Neural progenitor cell (in vitro differentiated cells): ENCODE measurements around the gene FZD4. TPM values are rescaled to one million over a fixed set of nuclear protein-coding genes. Genes with fewer than 3 reads are reported as not detected.
A peak's percentile ranks its signal among the peaks of the same experiment; 100 is the strongest.

Experiments
- DNase-seq: peaks from one replicate; pipeline ENCODE4 v3.0.0-alpha.2; 2016; ENCODE audit warnings: low spot score
- H2AFZ ChIP-seq: fragments of 200-600 bp; sonication (generic); replicated peaks from 2 replicates; pipeline ENCODE4 v1.6.1; 2016; ENCODE audit warnings: antibody characterized with exemption
- H3F3A ChIP-seq: fragments of 200-600 bp; sonication (generic); 2 replicates; pipeline ENCODE4 v1.6.1; 2016; ENCODE audit warnings: antibody characterized with exemption, low read depth
- H3K27ac ChIP-seq: fragments of 200-600 bp; sonication (generic); 2 replicates; pipeline ENCODE4 v1.5.1; 2016; ENCODE audit warnings: mild to moderate bottlenecking
- H3K27me3 ChIP-seq: fragments of 200-600 bp; sonication (generic); 2 replicates; pipeline ENCODE4 v1.6.1; 2016; ENCODE audit warnings: mild to moderate bottlenecking, moderate library complexity
- H3K36me3 ChIP-seq: fragments of 200-600 bp; sonication (generic); 2 replicates; pipeline ENCODE4 v1.5.1; 2016
- H3K4me1 ChIP-seq: fragments of 200-600 bp; sonication (generic); 2 replicates; pipeline ENCODE4 v1.6.1; 2016; ENCODE audit warnings: mixed run types
- H3K4me2 ChIP-seq: fragments of 200-600 bp; sonication (generic); 2 replicates; pipeline ENCODE4 v1.6.1; 2016
- H3K4me3 ChIP-seq: fragments of 200-600 bp; sonication (generic); 2 replicates; pipeline ENCODE4 v1.5.1; 2016
- H3K79me2 ChIP-seq: fragments of 200-600 bp; sonication (generic); 2 replicates; pipeline ENCODE4 v1.6.1; 2016; ENCODE audit warnings: low read depth
- H3K9ac ChIP-seq: fragments of 200-600 bp; sonication (generic); 2 replicates; pipeline ENCODE4 v1.6.1; 2016
- H3K9me3 ChIP-seq: fragments of 200-600 bp; sonication (generic); 2 replicates; pipeline ENCODE4 v1.5.1; 2016; ENCODE audit warnings: low read depth
- H4K20me1 ChIP-seq: fragments of 200-600 bp; sonication (generic); 2 replicates; pipeline ENCODE4 v1.6.1; 2016; ENCODE audit warnings: low read depth
- H3K27ac Mint-ChIP-seq: 3 replicates; pipeline ENCODE4 v1.8.0; 2021; ENCODE audit warnings: mixed read lengths
- H3K27me3 Mint-ChIP-seq: 2 replicates; pipeline ENCODE4 v1.8.0; 2022; ENCODE audit warnings: low read depth, mild to moderate bottlenecking, inconsistent platforms, moderate library complexity, mixed read lengths; ENCODE audit not compliant: insufficient read depth
- H3K36me3 Mint-ChIP-seq: 3 replicates; pipeline ENCODE4 v1.8.0; 2021; ENCODE audit warnings: mixed read lengths
- H3K4me1 Mint-ChIP-seq: 3 replicates; pipeline ENCODE4 v1.8.0; 2021; ENCODE audit warnings: mixed read lengths
- H3K4me3 Mint-ChIP-seq: 3 replicates; pipeline ENCODE4 v1.8.0; 2021; ENCODE audit warnings: mild to moderate bottlenecking, moderate library complexity, mixed read lengths
- H3K9me3 Mint-ChIP-seq: 3 replicates; pipeline ENCODE4 v1.8.0; 2020; ENCODE audit warnings: mixed read lengths
- EZH2 ChIP-seq: fragments of 200-600 bp; sonication (generic); IDR thresholded peaks from 2 replicates; pipeline ENCODE4 v1.6.1; 2017; ENCODE audit warnings: antibody characterized with exemption, mild to moderate bottlenecking, moderate library complexity
- EZH2phosphoT487 ChIP-seq: fragments of 200-600 bp; sonication (generic); IDR thresholded peaks from 2 replicates; pipeline ENCODE4 v1.6.1; 2017; ENCODE audit warnings: antibody characterized with exemption
- total RNA-seq: library from RNA; depleted of rRNA; stranded (reverse); fragments of >200 nt; gene quantifications from 2 replicates; pipeline ENCODE4 v1.2.3, GENCODE V29; 2015; ENCODE audit warnings: low replicate concordance
- TF ChIP-seq, protein P1 (sequence below): fragments of 200-600 bp; sonication (generic); IDR thresholded peaks from 2 replicates; pipeline ENCODE4 v1.5.1; 2017; ENCODE audit warnings: antibody characterized with exemption, mild to moderate bottlenecking

The FZD4 gene
- total RNA-seq, 1 donor from 2014 or later = 5.8 TPM

DNA sequence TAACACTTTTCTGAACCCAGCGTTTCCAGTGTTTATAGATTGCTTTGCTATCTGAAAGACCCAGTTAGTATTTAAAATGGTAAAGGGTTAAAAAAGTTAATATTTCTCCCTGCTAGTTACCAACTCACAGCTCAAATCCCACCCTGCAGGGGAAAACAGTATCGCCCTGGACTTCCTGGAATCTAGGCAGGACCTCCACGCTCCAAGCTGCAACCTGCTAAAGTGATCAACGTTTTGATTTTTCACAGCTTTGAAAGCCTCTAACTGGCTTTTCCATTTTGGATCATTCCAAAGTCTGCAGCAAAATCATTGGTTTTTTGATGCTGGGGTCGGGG lies 4.6 kb downstream of the FZD4 start:
- TF ChIP-seq EZH2phosphoT487 (no peak), EZH2 (no peak)
- TF ChIP-seq, protein P1, sequence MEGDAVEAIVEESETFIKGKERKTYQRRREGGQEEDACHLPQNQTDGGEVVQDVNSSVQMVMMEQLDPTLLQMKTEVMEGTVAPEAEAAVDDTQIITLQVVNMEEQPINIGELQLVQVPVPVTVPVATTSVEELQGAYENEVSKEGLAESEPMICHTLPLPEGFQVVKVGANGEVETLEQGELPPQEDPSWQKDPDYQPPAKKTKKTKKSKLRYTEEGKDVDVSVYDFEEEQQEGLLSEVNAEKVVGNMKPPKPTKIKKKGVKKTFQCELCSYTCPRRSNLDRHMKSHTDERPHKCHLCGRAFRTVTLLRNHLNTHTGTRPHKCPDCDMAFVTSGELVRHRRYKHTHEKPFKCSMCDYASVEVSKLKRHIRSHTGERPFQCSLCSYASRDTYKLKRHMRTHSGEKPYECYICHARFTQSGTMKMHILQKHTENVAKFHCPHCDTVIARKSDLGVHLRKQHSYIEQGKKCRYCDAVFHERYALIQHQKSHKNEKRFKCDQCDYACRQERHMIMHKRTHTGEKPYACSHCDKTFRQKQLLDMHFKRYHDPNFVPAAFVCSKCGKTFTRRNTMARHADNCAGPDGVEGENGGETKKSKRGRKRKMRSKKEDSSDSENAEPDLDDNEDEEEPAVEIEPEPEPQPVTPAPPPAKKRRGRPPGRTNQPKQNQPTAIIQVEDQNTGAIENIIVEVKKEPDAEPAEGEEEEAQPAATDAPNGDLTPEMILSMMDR = no peak
- Histone ChIP-seq H3K9ac (no peak overlapping the region), H3K27ac (no peak overlapping the region), H3K27me3 (peaks cover 16% of the 10 kb centered on the region), H3K9me3 (no peaks in the 10 kb centered on the region), H3K79me2 (no peaks in the 10 kb centered on the region), H3K36me3 (no peaks in the 10 kb centered on the region), H4K20me1 (peaks cover 3% of the 10 kb centered on the region), H2AFZ (no peak overlapping the region), H3F3A (peaks cover 14% of the 10 kb centered on the region), H3K4me1 (peaks cover 6% of the 10 kb centered on the region), H3K4me3 (no peak overlapping the region), H3K4me2 (no peak overlapping the region)
- Mint-ChIP-seq H3K36me3 (peaks cover 48% of the 10 kb centered on the region), H3K4me1 (peaks cover 19% of the 10 kb centered on the region), H3K27me3 (no peaks in the 10 kb centered on the region), H3K4me3 (no peak overlapping the region), H3K27ac (no peak overlapping the region), H3K9me3 (peaks cover 11% of the 10 kb centered on the region)
- DNase-seq = no peak

DNA sequence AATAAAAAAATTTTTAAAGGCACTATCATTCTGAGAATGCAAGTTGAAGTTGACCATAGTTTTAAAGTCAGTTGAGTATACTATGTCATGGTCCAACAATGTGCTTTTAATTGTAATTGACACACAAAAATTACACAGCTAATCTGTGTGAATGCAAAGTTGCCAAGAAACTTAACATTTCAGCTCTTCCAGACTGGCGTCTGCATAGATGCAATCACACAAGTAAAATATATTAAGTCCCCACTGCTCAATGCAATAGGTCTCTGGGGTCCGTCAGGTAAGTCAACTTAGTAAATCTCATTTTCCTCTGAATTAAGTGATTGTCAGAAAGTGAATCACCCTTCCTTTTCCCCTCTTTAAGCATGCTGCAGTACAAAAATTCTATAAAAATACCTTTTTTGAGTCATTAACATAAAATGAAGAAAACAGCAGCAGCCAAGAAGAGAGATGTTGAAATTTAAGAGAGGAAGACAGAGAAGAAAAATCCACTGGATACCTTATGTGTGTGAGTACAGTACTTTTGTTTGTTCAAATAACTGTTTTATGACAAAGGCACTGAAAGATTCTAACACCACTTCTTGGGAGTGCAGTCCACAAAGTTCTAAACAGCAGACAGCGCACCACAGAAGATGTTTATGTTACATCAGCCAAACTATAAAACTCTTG lies 5.1 kb downstream of the FZD4 start:
- Histone ChIP-seq H3K4me2 (no peak overlapping the region), H3F3A (peaks cover 12% of the 10 kb centered on the region), H3K27me3 (peaks cover 16% of the 10 kb centered on the region), H3K9me3 (no peaks in the 10 kb centered on the region), H3K36me3 (no peaks in the 10 kb centered on the region), H2AFZ (no peak overlapping the region), H3K27ac (no peak overlapping the region), H3K9ac (no peak overlapping the region), H3K4me3 (no peak overlapping the region), H3K79me2 (no peaks in the 10 kb centered on the region), H3K4me1 (peaks cover 6% of the 10 kb centered on the region), H4K20me1 (peaks cover 3% of the 10 kb centered on the region)
- DNase-seq = no peak
- Mint-ChIP-seq H3K27ac (no peak overlapping the region), H3K4me3 (no peak overlapping the region), H3K9me3 (peaks cover 11% of the 10 kb centered on the region), H3K36me3 (peaks cover 48% of the 10 kb centered on the region), H3K27me3 (no peaks in the 10 kb centered on the region), H3K4me1 (peaks cover 19% of the 10 kb centered on the region)
- TF ChIP-seq, protein P1 = no peak
- TF ChIP-seq EZH2 (no peak), EZH2phosphoT487 (no peak)

DNA sequence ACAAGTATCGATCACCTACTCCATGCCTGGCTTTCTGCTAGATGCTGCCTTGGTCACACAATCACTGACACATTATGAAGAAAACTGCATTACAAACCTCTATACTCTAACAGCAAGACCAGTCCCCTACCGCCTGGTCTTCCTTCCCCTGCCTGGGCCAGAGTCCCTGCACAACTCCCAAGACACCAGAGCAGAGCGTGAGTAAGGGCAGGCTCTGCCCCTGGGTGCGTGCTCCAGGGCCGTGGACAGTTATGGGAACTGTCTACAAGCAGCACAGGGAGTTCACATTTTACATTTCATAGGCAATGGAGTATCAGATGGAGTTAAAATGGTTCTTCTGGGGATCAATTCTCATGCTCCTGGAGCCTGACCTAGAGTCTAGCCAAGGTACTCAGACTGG lies 6.5 kb downstream of the FZD4 start:
- Histone ChIP-seq H3F3A (no peaks in the 10 kb centered on the region), H3K27me3 (peaks cover 5% of the 10 kb centered on the region), H3K4me2 (no peak overlapping the region), H3K27ac (no peak overlapping the region), H3K4me3 (no peak overlapping the region), H3K79me2 (no peaks in the 10 kb centered on the region), H2AFZ (no peak overlapping the region), H3K9ac (no peak overlapping the region), H3K4me1 (peaks cover 3% of the 10 kb centered on the region), H4K20me1 (peaks cover 3% of the 10 kb centered on the region), H3K36me3 (no peaks in the 10 kb centered on the region), H3K9me3 (no peaks in the 10 kb centered on the region)
- Mint-ChIP-seq H3K4me3 (no peak overlapping the region), H3K27me3 (no peaks in the 10 kb centered on the region), H3K36me3 (peaks cover 56% of the 10 kb centered on the region), H3K4me1 (peaks cover 12% of the 10 kb centered on the region), H3K27ac (peak overlapping the region; percentile 71), H3K9me3 (peaks cover 11% of the 10 kb centered on the region)
- no peak for DNase-seq
- TF ChIP-seq, protein P1 = no peak
- TF ChIP-seq EZH2 = no peak
- no peak for TF ChIP-seq EZH2phosphoT487
